ENCODE measurements around the gene ST14. TPM values are rescaled to one million over a fixed set of nuclear protein-coding genes. Genes with fewer than 3 reads are reported as not detected.

The ST14 gene
- total and polyA plus RNA-seq, 10 of the 15 experiments (the other 5 are each of a cell fraction or from before 2014, with no cell fraction given) = 0.02 to 3.9 (median 0.73) TPM; not detected in 2

DNA sequence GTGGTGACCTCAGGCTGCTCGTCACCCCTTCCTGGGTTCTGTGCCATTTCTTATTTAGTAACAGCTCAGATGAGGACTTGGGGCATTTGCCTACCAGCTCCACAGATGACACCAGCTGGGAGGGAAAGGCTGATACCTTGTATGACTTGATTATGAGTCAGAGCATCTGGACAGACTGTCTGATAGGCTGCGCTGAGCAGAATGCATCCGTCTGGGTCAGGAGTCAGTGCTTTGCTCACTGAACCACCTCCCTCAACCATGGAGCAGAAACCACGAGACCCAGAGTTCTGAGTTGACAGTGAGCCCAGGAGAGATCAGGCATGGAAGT lies 6.8 kb downstream of the ST14 start:
- ChIA-PET POLR2A (interaction anchor here (1.1 to 2.1 kb wide), 2 partner anchors 12 to 19 kb away, joined by 3 to 6 read pairs; no protein-coding TSS in a partner anchor), SMC1A (ENCODE audit: uncharacterized antibody, unreplicated experiment) (interaction anchor here (0.9 to 4.6 kb wide), 6 partner anchors 9 to 244 kb away, joined by 3 to 21 read pairs (median 4); no protein-coding TSS in a partner anchor), CTCF (interaction anchor here (1.1 to 1.5 kb wide), 2 partner anchors 16 to 34 kb away, joined by 4 read pairs; no protein-coding TSS in a partner anchor), RAD21 (ENCODE audit: unreplicated experiment) (interaction anchor here (1.0 to 1.5 kb wide), 5 partner anchors 9 to 46 kb away, joined by 3 to 6 read pairs (median 5); no protein-coding TSS in a partner anchor)
- 0% methylated on average over 4 of the region's 4 CpGs for WGBS (ENCODE audit: insufficient coverage, insufficient replicate concordance, low lambda C conversion rate, missing lambda C conversion rate)
- Histone ChIP-seq H3K27ac (ENCODE audit: control insufficient read depth, insufficient read depth) (no peak overlapping the region), H3K9ac (ENCODE audit: control insufficient read depth, insufficient read depth, low read length) (no peak overlapping the region), H3K4me2 (ENCODE audit: control insufficient read depth, insufficient read depth) (no peak overlapping the region), H2AFZ (ENCODE audit: control insufficient read depth, low read depth, low read length) (no peak overlapping the region), H3K4me1 (ENCODE audit: control insufficient read depth, insufficient read depth, low read length) (no peaks in the 10 kb centered on the region), H3K4me3 (no peak overlapping the region), H3K79me2 (ENCODE audit: control insufficient read depth, insufficient read depth, low read length) (no peaks in the 10 kb centered on the region), H3K9me3 (replicated peaks; ENCODE audit: control insufficient read depth, insufficient read depth, low read length) (no peaks in the 10 kb centered on the region), H3K27me3 (replicated peaks in 1 of 2; ENCODE audit: control insufficient read depth in 2 of 2, insufficient read depth in 2 of 2, low read length in 1 of 2) (peaks cover 2 to 3% of the 10 kb centered on the region in 2 experiments; a peak in 2 of 4 replicates), H3K36me3 (ENCODE audit: control insufficient read depth in 2 of 2, insufficient read depth in 2 of 2, low read length in 1 of 2) (no peaks in the 10 kb centered on the region), H4K20me1 (ENCODE audit: control insufficient read depth, insufficient read depth) (no peaks in the 10 kb centered on the region)
- intact Hi-C loops (cut with micrococcal nuclease; ENCODE audit: unreplicated experiment) (no loop called here), in situ Hi-C loops (cut with MboI) (no loop called here)
- DNase-seq (ENCODE audit: low read depth, low spot score) (no peak), ATAC-seq (peak; percentile 89), FAIRE-seq (no peak)
- TF ChIP-seq, protein P1, sequence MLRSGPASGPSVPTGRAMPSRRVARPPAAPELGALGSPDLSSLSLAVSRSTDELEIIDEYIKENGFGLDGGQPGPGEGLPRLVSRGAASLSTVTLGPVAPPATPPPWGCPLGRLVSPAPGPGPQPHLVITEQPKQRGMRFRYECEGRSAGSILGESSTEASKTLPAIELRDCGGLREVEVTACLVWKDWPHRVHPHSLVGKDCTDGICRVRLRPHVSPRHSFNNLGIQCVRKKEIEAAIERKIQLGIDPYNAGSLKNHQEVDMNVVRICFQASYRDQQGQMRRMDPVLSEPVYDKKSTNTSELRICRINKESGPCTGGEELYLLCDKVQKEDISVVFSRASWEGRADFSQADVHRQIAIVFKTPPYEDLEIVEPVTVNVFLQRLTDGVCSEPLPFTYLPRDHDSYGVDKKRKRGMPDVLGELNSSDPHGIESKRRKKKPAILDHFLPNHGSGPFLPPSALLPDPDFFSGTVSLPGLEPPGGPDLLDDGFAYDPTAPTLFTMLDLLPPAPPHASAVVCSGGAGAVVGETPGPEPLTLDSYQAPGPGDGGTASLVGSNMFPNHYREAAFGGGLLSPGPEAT (IDR thresholded peaks at IDR 0.05; ENCODE audit: low read depth) = no peak
- TF ChIP-seq KLF5 (IDR thresholded peaks at IDR 0.05; ENCODE audit: partially characterized antibody) (no peak), IKZF1 (conservative IDR thresholded peaks at IDR 0.05) (0 out of 2 replicates have a peak, but pooled peaks have one; percentile 16), BHLHE40 (IDR thresholded peaks at IDR 0.05; ENCODE audit: borderline replicate concordance in 1 of 2, low read depth in 2 of 2, low read length in 1 of 2) (peak in 1 of 2 experiments; percentile 27; a peak in 1 of 4 replicates), POLR2A (IDR thresholded peaks at IDR 0.05; ENCODE audit: low read depth, low read length) (no peak), PAX5 (IDR thresholded peaks at IDR 0.05; ENCODE audit: borderline replicate concordance, low read depth, low read length) (0 out of 2 replicates have a peak, but pooled peaks have one; percentile 10), IKZF2 (IDR thresholded peaks at IDR 0.05) (peak in 1 of 2 experiments; percentile 25; a peak in 1 of 4 replicates), CHD4 (IDR thresholded peaks at IDR 0.05) (no peak), CREB1 (IDR thresholded peaks at IDR 0.05; ENCODE audit: low read depth) (peak; percentile 49; the same call in 1 of the 2 replicates), BRCA1 (IDR thresholded peaks at IDR 0.05; ENCODE audit: low read depth, low read length) (no peak), ATF7 (IDR thresholded peaks at IDR 0.05; ENCODE audit: low read depth) (0 out of 2 replicates have a peak, but pooled peaks have one; percentile 20)
- TF ChIP-seq, protein P2, sequence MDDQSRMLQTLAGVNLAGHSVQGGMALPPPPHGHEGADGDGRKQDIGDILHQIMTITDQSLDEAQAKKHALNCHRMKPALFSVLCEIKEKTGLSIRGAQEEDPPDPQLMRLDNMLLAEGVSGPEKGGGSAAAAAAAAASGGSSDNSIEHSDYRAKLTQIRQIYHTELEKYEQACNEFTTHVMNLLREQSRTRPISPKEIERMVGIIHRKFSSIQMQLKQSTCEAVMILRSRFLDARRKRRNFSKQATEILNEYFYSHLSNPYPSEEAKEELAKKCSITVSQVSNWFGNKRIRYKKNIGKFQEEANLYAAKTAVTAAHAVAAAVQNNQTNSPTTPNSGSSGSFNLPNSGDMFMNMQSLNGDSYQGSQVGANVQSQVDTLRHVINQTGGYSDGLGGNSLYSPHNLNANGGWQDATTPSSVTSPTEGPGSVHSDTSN (IDR thresholded peaks at IDR 0.05; ENCODE audit: insufficient replicate concordance, low read depth, low read length) = no peak
- TF ChIP-seq, protein P3, sequence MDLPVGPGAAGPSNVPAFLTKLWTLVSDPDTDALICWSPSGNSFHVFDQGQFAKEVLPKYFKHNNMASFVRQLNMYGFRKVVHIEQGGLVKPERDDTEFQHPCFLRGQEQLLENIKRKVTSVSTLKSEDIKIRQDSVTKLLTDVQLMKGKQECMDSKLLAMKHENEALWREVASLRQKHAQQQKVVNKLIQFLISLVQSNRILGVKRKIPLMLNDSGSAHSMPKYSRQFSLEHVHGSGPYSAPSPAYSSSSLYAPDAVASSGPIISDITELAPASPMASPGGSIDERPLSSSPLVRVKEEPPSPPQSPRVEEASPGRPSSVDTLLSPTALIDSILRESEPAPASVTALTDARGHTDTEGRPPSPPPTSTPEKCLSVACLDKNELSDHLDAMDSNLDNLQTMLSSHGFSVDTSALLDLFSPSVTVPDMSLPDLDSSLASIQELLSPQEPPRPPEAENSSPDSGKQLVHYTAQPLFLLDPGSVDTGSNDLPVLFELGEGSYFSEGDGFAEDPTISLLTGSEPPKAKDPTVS (IDR thresholded peaks at IDR 0.05; ENCODE audit: low read depth, low read length) = no peak
- BruUV-seq (replicated peaks) = no TSS peak

All from GM12878 (cell line).